ENCODE measurements around the gene MACROD2.

- TF ChIP-seq CTCF (IDR thresholded peaks at IDR 0.05): no peak
- no peak for TF ChIP-seq POLR2AphosphoS5 (IDR thresholded peaks at IDR 0.05)
Measured at GRCh38 chr20:14896569-14896968, 901.3 kb downstream of the MACROD2 start.
